GM10847 (cell line): Measurements from ENCODE around the gene TRPM4.

Experiments
- POLR2A ChIP-seq: IDR thresholded peaks from 2 replicates; pipeline ENCODE4 v1.6.1; 2011; ENCODE audit not compliant: insufficient read length; ENCODE audit errors: extremely low read depth

Gene TRPM4

GRCh38 chr19:49120325-49120683 is 37.3 kb upstream of the TRPM4 start:
- TF ChIP-seq POLR2A: no peak

- TF ChIP-seq POLR2A: no peak
These were observed 36.7 kb upstream of the TRPM4 start for GRCh38 chr19:49120868-49121267.

GRCh38 chr19:49125025-49125731 is 32.4 kb upstream of the TRPM4 start:
- no peak for TF ChIP-seq POLR2A

GRCh38 chr19:49126575-49126974 is 31.0 kb upstream of the TRPM4 start:
- TF ChIP-seq POLR2A: no peak

GRCh38 chr19:49127674-49128544 is 29.7 kb upstream of the TRPM4 start:
- TF ChIP-seq POLR2A: peak; percentile 40

GRCh38 chr19:49128545-49129237 is 28.9 kb upstream of the TRPM4 start:
- TF ChIP-seq POLR2A: no peak

- TF ChIP-seq POLR2A: no peak
These were observed 28.4 kb upstream of the TRPM4 start for GRCh38 chr19:49129238-49129583.

- TF ChIP-seq POLR2A: no peak
These were observed 27.3 kb upstream of the TRPM4 start for GRCh38 chr19:49130325-49130724.

GRCh38 chr19:49132974-49133609 is 24.5 kb upstream of the TRPM4 start:
- TF ChIP-seq POLR2A: no peak

- TF ChIP-seq POLR2A: no peak
These were observed 23.8 kb upstream of the TRPM4 start for GRCh38 chr19:49133621-49134454.

GRCh38 chr19:49135686-49136085 is 21.9 kb upstream of the TRPM4 start:
- no peak for TF ChIP-seq POLR2A

- no peak for TF ChIP-seq POLR2A
These were observed 20.8 kb upstream of the TRPM4 start for GRCh38 chr19:49136771-49137171.

- no peak for TF ChIP-seq POLR2A
These were observed 16.6 kb upstream of the TRPM4 start for GRCh38 chr19:49140951-49141350.

GRCh38 chr19:49141352-49141751 is 16.2 kb upstream of the TRPM4 start:
- TF ChIP-seq POLR2A: no peak

GRCh38 chr19:49142866-49143335 is 14.7 kb upstream of the TRPM4 start:
- no peak for TF ChIP-seq POLR2A
